ENCODE results near the gene GGA3.

GGA3 gene

DNA sequence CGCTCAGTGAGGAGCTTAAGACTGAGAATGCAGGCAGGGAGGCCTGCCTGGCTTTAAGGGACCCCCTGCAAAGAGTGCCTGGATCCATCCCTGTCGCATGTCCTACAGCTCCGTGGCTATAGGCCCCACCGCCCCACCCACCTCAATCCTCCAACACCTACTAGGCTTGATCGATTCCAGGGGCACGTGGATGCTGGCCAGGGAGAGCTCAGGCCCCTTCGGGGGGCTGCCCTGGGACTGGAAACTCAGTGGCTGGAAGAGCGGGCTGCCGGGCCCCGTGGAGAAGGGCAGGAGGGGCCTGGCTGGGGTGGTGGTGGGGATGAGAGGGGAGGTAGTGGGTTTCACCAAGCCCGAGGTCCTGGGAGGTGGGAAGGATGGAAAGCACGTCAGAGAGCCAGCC is 22.2 kb downstream of the GGA3 start:
- TF ChIP-seq, protein P1, sequence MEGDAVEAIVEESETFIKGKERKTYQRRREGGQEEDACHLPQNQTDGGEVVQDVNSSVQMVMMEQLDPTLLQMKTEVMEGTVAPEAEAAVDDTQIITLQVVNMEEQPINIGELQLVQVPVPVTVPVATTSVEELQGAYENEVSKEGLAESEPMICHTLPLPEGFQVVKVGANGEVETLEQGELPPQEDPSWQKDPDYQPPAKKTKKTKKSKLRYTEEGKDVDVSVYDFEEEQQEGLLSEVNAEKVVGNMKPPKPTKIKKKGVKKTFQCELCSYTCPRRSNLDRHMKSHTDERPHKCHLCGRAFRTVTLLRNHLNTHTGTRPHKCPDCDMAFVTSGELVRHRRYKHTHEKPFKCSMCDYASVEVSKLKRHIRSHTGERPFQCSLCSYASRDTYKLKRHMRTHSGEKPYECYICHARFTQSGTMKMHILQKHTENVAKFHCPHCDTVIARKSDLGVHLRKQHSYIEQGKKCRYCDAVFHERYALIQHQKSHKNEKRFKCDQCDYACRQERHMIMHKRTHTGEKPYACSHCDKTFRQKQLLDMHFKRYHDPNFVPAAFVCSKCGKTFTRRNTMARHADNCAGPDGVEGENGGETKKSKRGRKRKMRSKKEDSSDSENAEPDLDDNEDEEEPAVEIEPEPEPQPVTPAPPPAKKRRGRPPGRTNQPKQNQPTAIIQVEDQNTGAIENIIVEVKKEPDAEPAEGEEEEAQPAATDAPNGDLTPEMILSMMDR (IDR thresholded peaks at IDR 0.05; ENCODE audit: low read depth, low read length, missing control alignments), result no peak
- no peak for DNase-seq (ENCODE audit: low read depth)
- H3K4me3 ChIP-seq (ENCODE audit: low read depth, low read length), result no peak overlapping the region

DNA sequence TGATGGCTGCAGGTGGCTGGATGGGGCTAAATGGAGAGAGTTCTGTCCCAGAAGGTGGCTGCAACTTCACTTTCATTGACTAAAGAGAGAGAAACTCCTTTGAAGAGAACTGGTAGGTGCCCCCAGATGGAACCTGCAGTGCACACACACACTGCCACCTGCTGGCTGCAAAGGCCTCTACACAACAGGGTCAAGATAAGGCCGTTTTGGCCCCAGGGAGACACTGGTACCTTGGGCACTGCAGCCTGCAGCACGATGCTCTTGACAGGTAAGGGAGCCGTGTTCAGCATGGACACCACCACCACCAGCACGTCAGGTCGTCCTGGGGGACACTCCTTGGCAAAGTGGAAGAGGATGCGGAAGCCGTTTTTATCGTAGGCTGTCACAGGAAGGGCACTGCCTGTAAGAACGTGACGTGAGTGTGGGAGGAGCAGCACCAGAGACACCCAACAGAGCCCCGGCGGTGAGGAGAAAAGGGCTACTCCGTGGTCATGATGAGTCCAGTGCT is 22.7 kb downstream of the GGA3 start:
- no peak for DNase-seq (ENCODE audit: low read depth)
- no peak overlapping the region for H3K4me3 ChIP-seq (ENCODE audit: low read depth, low read length)
- TF ChIP-seq, protein P1 (IDR thresholded peaks at IDR 0.05; ENCODE audit: low read depth, low read length, missing control alignments), result peak; percentile 93

DNA sequence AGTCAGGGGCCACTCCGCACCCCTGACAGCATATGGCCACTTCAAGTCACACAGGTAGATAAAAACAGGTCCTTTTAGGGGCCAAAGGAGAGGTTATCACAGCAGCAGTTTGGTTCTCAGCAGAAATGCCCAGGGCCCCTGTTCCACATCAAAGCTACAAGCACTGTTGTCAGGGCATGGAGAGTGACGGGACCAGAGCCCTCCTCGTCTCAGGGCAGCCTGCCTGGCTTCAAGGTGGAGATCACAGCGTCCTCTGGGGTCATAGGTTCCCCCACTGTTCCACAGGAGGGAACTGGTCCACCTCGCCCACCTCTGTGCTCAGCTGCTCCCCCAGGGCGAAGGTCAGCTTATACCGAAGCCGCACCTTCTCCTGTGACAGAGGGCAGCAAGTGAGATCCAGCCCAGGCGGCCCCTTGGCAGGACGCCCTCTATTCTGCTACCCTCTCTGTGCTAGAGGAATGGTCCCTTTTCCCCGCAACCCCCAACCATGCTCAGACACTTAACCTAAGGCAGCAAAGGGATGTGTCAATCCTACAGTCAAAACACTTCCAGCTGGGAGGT is 23.3 kb downstream of the GGA3 start:
- TF ChIP-seq, protein P1 (IDR thresholded peaks at IDR 0.05; ENCODE audit: low read depth, low read length, missing control alignments), result no peak
- DNase-seq (ENCODE audit: low read depth), result no peak
- H3K4me3 ChIP-seq (ENCODE audit: low read depth, low read length), result no peak overlapping the region

DNA sequence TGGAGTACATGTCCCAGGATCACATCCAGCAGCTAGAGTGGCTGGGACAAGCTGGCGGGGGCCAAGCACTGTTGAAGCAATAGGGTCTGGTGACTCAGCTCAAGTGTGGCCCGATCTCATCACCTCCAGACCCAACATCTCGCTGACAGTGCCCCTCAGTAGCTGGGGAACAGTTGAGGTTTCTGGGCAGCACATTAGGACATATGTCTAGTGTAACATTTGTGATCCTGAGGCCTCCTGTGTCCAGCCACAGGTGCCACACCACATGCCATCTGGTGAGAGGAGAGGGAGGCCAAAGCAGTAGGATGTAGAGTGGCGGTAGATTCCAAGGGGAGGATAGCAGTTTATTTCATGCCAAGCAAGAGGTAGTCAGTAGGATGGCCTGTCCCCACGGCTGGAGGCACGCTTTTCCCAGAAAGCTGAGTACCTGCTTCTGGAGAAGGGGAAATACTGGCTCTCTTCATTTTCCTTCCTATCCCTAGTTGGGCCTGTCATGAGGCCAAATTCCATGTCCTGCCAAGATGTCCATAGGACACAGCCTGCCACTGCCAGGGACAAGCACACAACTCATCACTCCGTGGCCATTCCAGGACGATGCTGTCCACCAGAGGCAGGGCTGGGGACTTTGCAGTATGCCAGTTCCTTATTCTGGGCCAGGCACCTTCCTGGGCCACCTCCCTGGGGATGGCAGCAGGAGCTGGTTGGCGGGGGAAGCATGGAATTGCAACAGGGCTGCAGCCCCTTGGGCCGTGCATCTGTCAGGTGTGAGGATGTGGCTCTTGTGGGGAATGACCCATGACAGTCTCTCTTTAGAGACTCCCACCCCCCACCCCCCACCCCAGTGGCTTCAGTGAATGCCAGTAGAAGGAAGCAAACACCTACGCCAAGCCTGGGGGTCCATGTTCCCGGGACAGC is 24.0 kb downstream of the GGA3 start:
- TF ChIP-seq, protein P1 (IDR thresholded peaks at IDR 0.05; ENCODE audit: low read depth, low read length, missing control alignments), result no peak
- no peak overlapping the region for H3K4me3 ChIP-seq (ENCODE audit: low read depth, low read length)
- DNase-seq (ENCODE audit: low read depth), result no peak

DNA sequence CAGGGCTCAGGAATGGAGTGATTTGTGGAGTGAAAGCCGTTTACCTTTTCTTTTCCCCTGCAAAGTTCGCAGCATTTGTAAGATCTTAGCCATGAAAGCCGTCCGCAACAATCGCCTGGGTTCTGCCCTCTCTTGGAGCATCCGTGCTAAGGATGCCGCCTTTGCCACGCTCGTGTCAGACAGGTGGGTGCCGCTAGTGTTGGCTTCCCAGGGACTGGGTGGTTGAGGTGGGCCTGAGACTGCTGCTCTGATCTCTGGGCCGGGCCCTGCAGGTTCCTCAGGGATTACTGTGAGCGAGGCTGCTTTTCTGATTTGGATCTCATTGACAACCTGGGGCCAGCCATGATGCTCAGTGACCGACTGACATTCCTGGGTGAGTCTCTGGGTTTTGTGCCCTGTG is 28.6 kb downstream of the GGA3 start:
- no peak for DNase-seq (ENCODE audit: low read depth)
- TF ChIP-seq, protein P1 (IDR thresholded peaks at IDR 0.05; ENCODE audit: low read depth, low read length, missing control alignments), result no peak
- H3K4me3 ChIP-seq (ENCODE audit: low read depth, low read length), result no peak overlapping the region

DNA sequence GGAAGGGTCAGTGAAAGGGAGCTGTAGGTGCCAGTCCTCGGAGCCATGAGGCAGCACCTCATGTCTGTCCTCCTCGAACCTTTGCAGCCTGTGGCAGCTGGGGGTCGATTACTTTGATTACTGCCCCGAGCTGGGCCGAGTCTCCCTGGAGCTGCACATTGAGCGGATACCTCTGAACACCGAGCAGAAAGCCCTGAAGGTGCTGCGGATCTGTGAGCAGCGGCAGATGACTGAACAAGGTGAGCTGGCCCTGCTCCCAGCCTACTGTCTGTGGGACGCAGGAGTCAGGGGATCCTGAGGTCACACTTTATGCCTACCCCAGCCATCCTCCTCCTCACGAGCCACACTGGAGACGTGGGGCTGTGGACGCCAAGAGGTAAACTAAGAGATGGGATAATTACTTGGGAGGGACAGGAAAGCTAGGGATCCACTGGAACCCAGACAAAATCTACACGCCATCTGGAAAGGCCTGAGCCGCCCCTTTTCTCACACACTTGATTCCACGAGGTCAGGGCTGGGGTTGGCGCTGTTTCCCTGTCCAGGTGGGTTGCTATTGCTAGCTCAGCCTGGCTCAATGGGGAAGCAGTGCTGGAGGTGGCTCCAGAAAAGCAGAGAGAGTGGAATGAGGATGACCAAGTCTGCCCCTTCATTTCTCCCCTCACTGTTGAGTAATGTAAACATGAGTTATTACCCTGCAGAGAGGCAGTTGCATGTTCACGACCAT is 29.5 kb downstream of the GGA3 start:
- H3K4me3 ChIP-seq (ENCODE audit: low read depth, low read length), result no peak overlapping the region
- no peak for DNase-seq (ENCODE audit: low read depth)
- TF ChIP-seq, protein P1 (IDR thresholded peaks at IDR 0.05; ENCODE audit: low read depth, low read length, missing control alignments), result no peak

All from GM12864 (cell line).